Astrocyte (in vitro differentiated cells and primary cell): ENCODE data around the gene HSPE1.
"Not testable (repeated sequence)": the region's sequence is repeated elsewhere in the genome, so short reads cannot be mapped to it uniquely, and the experiment has no call there.

Experiments used
- CTCF ChIP-seq: IDR thresholded peaks from 2 replicates; pipeline ENCODE4 v1.5.1; 2011; ENCODE audit warnings: low read depth, mild to moderate bottlenecking, inconsistent platforms, low read length, moderate library complexity; ENCODE audit not compliant: insufficient read depth
- EZH2 ChIP-seq: IDR thresholded peaks from 2 replicates; pipeline ENCODE4 v1.6.1; 2012; ENCODE audit warnings: mild to moderate bottlenecking, low read length, inconsistent platforms; ENCODE audit not compliant: insufficient read depth

GRCh38 chr2:197484248-197484647, 15.9 kb upstream of the HSPE1 start:
- not testable (repeated sequence) for TF ChIP-seq CTCF, EZH2
